GM18867 (cell line): ENCODE data around the gene CTSK.
A peak's percentile ranks its signal among the peaks of the same experiment; 100 is the strongest.
"Not testable (repeated sequence)": the region's sequence is repeated elsewhere in the genome, so short reads cannot be mapped to it uniquely, and the experiment has no call there.

Experiments
- ATAC-seq: cut with Tn5 transposase; IDR thresholded peaks from one replicate; pipeline ENCODE4 v1.9.1; 2021; ENCODE audit warnings: mild to moderate bottlenecking, moderate library complexity; ENCODE audit not compliant: unreplicated experiment

CTSK gene

DNA sequence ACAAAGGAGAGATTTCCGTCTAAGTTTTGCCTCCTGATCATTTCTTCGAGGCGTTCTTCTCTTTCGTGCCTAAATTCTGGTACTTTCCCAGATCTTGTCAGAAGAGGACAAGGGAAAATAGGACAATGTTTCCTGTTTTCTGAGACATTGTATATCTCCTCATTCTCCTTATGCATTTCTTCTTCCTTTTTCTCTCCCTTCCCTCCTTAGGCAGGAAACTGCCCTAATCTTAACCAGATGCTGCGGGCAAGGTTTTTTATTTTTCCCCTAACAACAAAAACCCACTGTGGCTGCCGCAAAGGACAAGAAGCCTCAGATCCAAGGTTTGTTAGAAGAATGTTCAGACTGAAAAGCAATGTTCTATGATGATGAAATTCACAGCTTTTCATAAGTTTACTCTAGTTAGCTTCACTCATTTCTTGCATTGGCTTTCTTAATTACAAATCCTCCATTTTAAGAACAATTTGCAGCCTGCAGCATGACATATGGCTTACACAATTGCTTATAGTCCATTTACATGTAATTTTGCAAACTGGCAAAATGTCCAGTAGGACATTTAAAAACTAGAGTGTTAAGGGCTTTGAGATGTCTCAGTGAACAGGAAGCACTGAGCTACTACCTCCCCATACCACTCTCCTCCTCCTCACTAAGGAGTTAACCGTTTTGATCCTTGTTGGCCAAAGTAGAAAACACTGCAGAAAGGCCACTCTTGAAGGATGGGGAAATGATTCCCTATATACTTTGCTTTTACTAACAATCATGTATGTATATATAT, 624 bp downstream of the CTSK start:
- ATAC-seq, result no peak

DNA sequence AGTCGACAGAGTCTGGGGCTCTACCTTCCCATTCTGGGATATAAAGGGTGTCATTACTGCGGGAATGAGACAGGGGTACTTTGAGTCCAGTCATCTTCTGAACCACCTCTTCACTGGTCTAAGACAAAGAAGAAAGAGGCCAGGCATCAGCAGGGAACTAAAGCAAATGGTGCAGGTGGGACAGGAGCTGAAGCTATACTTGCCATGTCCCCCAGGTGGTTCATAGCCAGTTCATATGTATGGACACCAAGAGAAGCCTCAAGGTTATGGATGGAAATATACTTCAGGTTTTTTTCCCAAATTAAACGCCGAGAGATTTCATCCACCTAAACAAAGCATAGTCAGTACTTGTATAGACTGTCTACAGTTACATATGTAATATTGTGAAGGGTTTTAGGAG, 2.2 kb downstream of the CTSK start:
- no peak for ATAC-seq

DNA sequence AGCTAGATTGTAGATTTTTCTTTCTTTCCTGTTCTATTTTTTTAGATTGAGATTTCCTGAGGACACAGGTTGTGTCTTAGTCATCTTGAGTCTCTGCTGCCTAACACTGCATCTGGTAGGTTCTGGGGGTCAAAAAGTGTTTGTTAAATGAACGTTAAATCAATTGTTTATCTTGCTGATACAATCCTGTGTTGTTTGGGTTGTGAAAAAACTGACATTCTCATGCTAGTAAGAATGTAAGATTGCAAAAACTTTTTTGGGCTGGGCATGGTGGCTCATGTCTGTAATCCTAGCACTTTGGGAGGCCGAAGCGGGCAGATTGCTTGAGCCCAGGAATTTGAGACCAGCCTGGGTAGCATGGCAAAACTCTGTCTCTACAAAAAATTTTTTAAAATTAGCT, 3.4 kb downstream of the CTSK start:
- no peak for ATAC-seq

DNA sequence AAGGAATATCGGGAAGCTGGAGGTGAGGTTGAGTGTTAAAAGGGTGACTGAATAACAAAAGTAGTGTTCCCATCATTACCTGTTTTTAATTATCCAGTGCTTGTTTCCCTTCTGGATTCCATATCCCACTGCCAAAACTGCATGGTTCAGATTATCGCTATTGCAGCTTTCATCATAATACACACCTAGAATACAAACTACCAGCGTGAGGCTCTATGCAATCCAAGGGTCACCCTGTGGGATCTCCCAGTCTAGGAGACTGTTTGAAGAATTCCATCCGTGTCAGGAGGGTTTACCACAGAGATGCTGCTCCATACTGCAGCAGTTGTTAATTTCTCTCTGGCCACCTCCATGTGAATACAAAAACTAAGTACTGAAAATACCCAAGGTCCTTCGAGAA, 9.0 kb downstream of the CTSK start:
- no peak for ATAC-seq

DNA sequence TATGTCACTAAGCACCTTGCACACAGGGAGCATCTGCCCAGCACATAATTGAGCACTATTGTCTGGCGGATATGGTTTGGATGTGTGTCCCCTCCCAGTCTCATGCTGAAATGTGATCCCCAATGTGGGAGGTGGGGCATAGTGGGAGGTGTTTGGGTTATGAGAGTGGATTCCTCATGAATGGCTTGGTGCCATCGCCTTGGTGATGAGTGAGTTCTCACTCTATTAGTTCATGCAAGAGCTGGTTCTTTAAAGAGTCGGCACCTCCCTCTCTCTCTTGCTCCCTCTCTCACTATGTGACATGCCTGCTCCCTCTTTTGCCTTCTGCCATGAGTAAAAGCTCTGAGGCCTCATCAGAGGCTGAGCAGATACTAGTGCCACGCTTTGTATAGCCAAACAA, 9.5 kb downstream of the CTSK start:
- ATAC-seq, result no peak

DNA sequence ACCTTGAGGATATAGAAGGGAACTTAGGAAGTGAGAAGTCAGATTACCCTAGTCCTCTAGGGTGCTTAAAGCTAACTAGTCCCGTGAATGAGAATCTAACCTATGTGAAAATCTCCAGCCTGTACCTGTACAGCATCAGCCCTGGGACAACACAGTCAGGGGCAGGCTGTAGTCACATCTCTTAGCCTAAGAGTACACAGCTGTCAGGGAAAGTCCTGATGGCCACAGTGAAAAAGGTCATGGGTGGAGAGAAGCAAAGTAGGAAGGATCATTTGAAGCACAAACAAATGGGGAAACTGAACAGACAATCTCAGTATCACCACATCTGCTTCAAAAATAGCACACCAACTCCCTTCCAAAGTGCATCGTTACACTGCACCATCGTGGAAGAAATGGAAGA, 11.7 kb downstream of the CTSK start:
- no peak for ATAC-seq

DNA sequence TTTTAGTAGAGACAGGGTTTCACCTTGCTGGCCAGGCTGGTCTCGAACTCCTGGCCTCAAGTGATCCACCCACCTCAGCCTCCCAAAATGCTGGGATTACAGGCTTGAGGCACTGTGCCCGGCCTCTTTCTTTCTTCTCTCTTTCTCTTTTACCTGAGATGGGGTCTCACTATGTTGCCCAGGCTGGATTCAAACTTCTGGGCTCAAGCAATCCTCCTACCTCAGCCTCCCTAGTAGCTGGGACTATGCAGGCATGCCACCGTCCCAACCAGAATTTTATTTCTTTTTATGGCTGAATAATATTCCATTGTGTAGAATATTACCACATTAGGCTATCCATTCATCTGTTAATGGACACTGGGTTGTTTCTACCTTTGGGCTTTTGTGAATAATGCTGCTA, 14.3 kb downstream of the CTSK start:
- ATAC-seq, result not testable (repeated sequence)

DNA sequence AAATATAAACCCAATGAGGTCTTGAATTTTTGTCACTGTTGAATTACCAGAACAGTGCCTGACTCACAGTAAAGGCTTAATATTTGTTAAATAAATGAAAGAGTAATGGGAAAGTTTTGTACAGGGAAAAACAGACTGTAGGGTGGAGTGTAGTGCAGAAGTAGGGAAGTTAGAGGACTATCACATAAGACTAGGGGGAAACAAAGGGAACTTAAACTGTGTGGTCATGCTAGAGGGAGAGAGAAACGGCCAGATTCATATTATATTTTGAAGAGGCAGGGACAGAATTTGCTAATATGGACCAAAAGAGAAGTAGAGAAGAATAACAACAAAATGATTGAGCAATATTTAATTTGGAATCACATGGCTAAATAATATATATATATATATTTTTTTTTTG, 14.8 kb downstream of the CTSK start:
- ATAC-seq, result no peak

DNA sequence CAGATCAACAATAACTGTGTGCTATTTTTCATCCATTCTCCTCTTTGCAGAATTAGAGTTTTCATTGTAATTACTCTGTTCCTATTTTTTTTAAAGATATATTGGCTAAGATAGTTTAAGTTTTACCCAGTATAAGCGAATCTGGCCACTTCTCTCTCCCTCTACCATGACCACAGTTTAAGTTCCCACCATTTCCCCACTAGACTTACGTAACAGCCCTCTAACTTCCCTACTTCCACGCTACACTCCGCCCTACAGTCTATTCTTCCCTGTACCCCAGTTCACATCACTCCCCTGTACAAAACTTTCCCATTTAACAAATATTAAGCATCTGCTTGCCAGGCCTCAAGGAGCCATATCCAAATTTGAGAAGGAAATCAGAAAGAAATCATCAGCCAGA, 16.5 kb downstream of the CTSK start:
- no peak for ATAC-seq

DNA sequence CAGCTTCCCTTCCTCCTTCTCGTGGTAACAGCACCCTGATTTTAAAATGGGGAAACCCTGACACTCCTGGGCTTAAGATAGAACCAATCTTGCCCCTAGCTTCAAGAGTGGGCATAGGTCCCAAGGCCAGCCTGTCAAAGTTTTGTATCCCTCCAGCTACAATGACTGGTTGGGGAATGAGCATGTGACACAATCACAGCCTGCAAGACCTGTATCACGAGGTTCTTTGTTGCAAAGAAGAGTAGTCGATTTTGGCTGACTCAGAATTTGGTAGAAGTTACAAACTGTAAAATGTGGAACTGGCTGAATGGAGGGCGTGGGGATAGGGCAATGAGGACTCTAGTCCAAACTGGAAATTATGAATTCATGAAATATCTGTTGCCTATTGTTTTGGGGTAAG, 18.7 kb downstream of the CTSK start:
- ATAC-seq, result no peak

DNA sequence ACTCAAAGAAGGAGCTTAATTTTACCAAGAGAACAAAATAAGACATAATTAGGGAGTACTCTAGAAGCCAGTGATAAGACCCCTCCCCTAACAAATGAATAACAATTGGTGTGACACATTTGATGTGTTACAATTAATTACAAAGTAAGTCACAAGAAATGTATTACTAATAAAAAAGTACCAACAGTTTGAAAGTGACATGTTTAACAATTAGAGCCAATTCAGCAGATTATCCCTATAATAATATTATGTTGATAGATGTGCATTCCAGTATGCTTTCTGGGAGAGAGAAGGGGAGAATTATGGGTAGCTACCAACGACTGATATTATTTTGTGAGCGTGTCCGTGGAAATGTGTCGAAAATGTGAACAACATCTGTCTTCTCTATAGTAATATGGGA, 19.1 kb downstream of the CTSK start:
- no peak for ATAC-seq

DNA sequence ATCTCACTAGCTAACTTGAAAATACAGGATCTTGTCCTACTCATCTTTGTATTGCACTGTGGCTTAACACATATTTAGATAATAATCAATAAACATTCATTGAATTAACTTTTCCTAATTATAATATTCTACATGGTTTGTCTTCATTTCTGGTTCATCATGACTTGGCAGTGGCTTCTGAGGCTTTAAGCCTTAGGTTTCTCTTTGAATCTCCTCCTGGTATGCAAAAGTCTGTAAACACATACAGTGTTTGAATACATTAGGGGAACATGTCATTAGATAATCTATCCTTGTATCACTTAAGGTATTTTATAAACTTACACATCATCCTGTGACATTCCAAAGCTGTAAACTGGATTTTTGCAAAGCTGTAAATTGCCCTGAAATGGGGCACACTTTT, 20.6 kb downstream of the CTSK start:
- ATAC-seq, result no peak

DNA sequence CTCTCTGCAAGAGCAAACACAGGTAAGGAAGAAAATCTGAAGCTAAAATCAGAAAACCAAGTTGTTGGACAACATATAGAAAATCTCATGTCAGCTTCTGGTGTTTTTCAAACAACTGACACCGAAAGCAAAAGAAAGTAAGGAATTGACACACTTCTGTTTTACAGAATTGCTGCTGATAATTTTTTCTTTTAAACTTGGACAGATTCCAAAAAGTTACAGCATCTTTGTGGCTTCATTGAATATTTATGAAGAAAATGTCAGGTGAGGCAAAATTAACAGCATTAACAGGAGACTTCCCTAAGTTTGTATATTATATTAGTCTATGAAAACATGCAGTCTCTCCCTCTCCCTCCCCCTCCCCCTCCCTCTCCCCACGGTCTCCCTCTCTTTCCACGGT, 27.6 kb downstream of the CTSK start:
- no peak for ATAC-seq

DNA sequence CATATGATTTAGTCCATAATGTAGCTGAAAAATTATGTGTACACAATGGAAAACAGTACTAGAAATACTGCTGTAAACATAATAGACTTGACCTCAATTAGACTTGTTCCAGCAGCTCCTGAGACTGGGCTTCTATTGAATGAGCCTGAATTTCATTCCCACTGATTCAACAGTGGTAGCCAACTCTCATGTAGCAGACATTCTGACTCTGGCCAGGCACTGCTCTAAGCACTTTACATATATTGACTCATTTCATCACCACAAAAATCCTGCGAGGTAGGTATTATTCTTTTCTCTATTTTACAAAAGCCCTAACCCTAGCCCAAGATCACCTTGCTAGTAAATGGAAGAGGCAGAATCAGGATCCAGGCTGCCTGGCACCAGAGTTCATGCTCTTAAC, 29.7 kb downstream of the CTSK start:
- no peak for ATAC-seq

DNA sequence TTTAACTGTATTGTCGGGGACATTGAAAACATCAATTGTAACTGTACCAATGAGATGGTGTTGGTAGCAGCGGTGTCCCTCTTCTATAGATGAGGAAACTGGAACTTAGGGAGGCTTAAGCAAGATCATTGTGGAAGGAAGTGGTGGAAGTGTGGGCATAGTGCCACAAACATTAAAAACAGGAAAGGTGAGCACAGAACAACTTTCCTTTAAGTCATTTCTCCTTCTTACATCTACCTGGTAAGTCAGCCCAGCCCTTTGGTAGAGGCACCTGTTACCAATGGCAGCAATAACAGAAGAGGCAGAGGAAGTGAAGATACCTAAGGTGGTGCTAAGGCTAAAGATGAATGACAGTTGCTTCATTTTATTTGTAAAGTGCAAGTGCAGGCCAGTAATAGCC, 30.5 kb downstream of the CTSK start:
- no peak for ATAC-seq

DNA sequence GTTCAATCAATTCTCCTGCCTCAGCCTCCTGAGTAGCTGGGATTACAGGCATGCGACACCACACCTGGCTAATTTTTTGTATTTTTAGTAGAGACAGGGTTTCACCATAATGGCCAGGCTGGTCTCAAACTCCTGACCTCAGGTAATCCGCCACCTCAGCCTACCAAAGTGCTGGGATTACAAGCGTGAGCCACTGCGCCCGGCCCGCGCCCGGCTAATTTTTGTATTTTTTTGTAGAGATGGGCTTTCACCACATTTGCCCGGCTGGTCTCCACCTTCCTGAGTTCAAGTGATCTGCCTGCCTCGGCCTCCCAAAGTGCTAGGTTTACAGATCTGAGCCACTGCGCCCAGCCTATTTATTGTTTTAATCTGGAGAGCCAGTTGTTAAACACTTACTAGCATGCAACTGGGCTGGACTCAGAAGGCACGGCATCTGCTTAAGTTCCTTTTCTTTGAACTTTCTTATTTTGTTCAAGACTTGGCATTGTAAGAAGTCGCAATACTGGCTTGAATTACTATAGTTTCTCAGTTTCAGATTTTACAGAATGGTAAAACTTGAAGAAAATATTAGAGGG, 32.0 kb downstream of the CTSK start:
- ATAC-seq, result not testable (repeated sequence)

DNA sequence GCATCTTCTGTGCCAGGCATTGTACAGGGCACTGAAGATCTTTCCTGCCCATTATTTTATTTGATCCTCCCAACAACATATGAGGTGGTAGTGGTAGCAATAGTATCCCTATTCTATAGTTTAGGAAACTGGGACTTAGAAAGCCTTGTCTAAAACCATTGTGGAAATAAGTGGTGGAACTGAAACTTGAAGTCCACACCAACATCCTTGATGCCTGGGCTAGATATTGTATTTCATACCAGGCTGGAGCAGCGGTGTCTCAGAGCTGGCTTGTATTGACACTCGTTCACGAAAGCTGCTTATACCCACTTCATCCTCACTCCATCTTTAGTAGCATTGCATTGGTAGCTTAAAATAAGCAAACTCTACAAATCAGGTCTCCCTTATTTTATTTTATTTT, 32.8 kb downstream of the CTSK start:
- no peak for ATAC-seq

DNA sequence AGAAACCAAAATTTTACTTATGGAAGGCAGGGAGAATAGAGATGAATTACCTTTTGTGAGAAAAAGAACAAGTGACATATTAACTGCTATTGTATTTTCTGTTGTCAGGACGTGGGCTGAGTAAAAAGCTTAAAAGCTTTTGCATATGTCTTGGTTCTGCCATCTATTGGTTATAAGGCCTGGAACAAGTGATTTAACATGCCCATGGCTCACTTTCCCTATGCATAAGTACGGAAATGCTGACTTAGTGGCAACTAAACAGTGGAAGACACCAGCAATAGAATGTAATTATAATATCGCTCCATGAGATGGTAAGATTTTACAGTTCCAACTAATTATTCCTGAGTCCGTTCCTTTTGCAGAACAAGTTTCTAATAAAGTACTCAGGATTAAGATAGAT, 35.7 kb downstream of the CTSK start:
- ATAC-seq, result no peak

DNA sequence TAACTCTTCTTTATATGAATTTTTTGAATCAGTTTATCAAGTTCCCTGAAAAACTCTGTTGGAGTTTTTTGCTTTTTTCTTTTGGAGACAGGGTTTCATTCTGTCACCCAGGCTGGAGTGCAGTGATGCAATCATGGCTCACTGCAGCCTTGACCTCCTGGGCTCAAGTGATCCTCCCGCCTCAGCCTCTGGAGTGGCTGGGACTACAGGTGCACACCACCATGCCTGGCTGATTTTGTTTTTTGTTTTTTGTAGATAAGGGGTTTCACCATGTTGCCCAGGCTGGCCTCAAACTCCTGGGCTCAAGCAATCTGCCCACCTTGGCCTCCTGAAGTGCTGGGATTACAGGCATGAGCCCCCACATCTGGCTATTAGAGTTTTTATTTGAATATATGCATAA, 40.4 kb downstream of the CTSK start:
- ATAC-seq, result not testable (repeated sequence)

DNA sequence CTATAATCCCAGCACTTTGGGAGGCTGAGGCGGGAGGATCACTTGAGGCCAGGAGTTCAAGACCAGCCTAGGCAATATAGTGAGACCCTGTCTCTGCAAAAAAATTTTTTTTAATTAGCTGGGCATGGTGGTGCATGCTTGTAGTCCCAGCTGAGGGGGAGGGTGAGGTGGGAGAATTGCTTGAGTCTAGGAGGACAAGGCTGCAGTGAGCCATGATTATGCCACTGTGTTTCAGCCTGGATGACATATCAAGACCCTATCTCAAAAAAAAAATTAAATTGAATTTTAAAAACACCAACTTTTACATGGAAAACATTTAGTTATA, 42.1 kb downstream of the CTSK start:
- peak; percentile 15 for ATAC-seq

DNA sequence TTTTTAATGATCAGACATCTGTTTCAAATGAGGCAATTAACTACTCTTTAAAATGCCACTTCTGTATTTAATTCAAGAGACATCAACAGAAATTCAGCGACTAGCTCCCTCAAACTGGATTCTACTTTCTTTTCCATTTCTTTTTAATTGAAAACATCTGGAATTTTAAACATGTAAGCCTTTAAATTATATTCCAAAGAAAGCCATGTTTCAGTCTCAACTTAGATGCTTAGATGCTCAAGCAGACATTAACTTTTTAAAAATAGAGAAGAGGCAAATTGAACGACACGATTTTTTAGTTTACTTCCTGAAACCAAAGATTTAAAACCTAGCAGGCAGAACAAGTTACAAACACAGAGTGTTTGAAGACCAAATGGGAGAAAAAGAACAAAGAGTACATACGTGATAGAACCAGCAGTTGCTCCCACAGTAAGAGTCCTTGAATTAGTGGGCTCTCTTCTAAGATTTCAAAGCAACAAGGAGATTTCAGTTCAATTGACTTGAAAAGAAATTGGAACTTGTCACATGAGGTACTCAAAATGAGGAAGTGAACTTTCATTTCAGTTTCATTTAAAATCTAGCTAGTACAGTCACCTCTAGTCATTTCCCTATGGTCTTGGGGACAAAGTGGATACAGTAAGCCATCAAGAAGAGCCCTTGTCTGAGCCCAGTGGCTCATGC, 42.6 kb downstream of the CTSK start, which contains the start of gene CTSS:
CTSS (minus strand) TSS at position 483 of the 681 bp plus-strand sequence. CDS start 1,015 bp downstream, outside the sequence.
- ATAC-seq, result peak; percentile 73

DNA sequence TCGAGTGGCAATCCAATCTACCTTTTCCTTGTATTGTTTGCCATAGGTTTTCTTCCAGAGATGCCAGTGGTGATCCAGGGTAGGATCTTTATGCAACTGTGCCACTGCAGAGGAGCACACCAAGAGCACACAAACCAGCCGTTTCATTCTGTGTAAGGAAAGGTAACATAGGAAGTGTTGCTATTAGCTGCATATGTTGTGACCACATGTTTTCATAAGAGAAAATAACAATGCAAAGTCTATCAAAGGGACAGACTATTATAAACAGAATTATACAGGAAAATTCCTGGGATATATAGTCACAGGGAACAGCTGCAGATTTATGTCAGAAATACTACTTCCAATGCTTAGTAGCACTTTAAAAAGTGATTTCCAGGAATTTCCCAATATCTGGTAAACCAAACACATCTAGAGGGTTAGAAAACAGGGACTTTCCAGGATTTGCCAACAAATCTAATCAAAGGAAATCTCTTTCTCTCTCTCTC, 43.4 kb downstream of the CTSK start:
- ATAC-seq, result peak; percentile 44
